CD4-positive, alpha-beta T cell (primary cell): Measurements from ENCODE around the gene ELAVL1. TPM values are rescaled to one million over a fixed set of nuclear protein-coding genes. Genes with fewer than 3 reads are reported as not detected.

Source experiments
- ATAC-seq: fragments of 200-7000 bp; cut with Tn5 transposase; one replicate; pipeline ENCODE4 v1.10.0; 2022; ENCODE audit warnings: mild to moderate bottlenecking; ENCODE audit not compliant: poor library complexity
- CTCF ChIA-PET: fragments of 350-600 bp; sonication (Branson Sonifier 250); formaldehyde crosslinking; loops from one replicate; lab custom pipeline; 2021; ENCODE audit warnings: antibody characterized with exemption, inconsistent platforms; lab: Charles Lee
- POLR2A ChIA-PET: fragments of 350-600 bp; sonication (Branson Sonifier 250); formaldehyde crosslinking; loops from one replicate; lab custom pipeline; 2021; ENCODE audit warnings: antibody characterized with exemption, inconsistent platforms; lab: Charles Lee
- DNase-seq, 14 experiments: peaks; one replicate each; pipeline ENCODE4 v3.0.0-alpha.2; 2013 to 2020; ENCODE audit warnings: mixed read lengths in 2 of 14
- H3K27ac ChIP-seq, 2 donors: one replicate each; pipeline versions ENCODE4 v1.5.1 to v1.7.0; 2013; ENCODE audit warnings: low read length in 2 of 2, low read depth in 1 of 2, mild to moderate bottlenecking in 1 of 2
- H3K27me3 ChIP-seq, 2 experiments: 1 replicate in 1 of 2; 2 replicates in 1 of 2; pipeline versions ENCODE4 v1.6.1 to v1.7.0; 2013; ENCODE audit warnings: low read length in 2 of 2, control low read depth in 1 of 2, mild to moderate bottlenecking in 1 of 2, moderate library complexity in 1 of 2; ENCODE audit not compliant: insufficient read depth in 2 of 2, control insufficient read depth in 1 of 2
- H3K36me3 ChIP-seq: one replicate; pipeline ENCODE4 v1.6.1; 2013; ENCODE audit warnings: low read length, control low read depth; ENCODE audit not compliant: insufficient read depth
- H3K4me1 ChIP-seq: one replicate; pipeline ENCODE4 v1.6.1; 2013; ENCODE audit warnings: low read length, control low read depth; ENCODE audit not compliant: insufficient read depth
- H3K4me3 ChIP-seq: one replicate; pipeline ENCODE4 v1.5.1; 2013; ENCODE audit warnings: mild to moderate bottlenecking, low read length, moderate library complexity
- H3K9me3 ChIP-seq, 2 experiments: 1 replicate in 1 of 2; 2 replicates in 1 of 2; pipeline versions ENCODE4 v1.6.1 to v1.7.0; 2013; ENCODE audit warnings: low read length in 2 of 2, mild to moderate bottlenecking in 2 of 2, control low read depth in 1 of 2, moderate library complexity in 1 of 2; ENCODE audit not compliant: control insufficient read depth in 1 of 2, insufficient read depth in 1 of 2
- H3K27ac Mint-ChIP-seq: one replicate; pipeline ENCODE4 v1.8.0; 2020; ENCODE audit warnings: mixed read lengths
- H3K27me3 Mint-ChIP-seq: one replicate; pipeline ENCODE4 v1.8.0; 2021; ENCODE audit warnings: mixed read lengths
- H3K36me3 Mint-ChIP-seq: one replicate; pipeline ENCODE4 v1.8.0; 2021; ENCODE audit warnings: low read depth, mixed read lengths
- H3K4me1 Mint-ChIP-seq: one replicate; pipeline ENCODE4 v1.8.0; 2021; ENCODE audit warnings: low read depth, mixed read lengths
- H3K4me3 Mint-ChIP-seq: one replicate; pipeline ENCODE4 v1.8.0; 2020; ENCODE audit warnings: mild to moderate bottlenecking, mixed read lengths
- H3K9me3 Mint-ChIP-seq: one replicate; pipeline ENCODE4 v1.8.0; 2020; ENCODE audit warnings: mixed read lengths
- intact Hi-C, 2 experiments: fragments of 100-400 bp; cut with DNase I in 1 of 2; cut with micrococcal nuclease in 1 of 2; formaldehyde crosslinking; loops; one replicate each; pipeline versions ENCODE4 v1.15.1 to v1.9.0; 2023 to 2025; cut with DNase I, micrococcal nuclease
- total RNA-seq, 174 experiments: library from RNA in 2 of 174; stranded (reverse) in 2 of 174; gene quantifications; one replicate each; pipeline ENCODE4 v1.2.3 and lab custom pipeline; 2021 to 2026
- TF ChIP-seq, protein P1 (sequence below): fragments of 200-600 bp; IDR thresholded peaks from one replicate; pipeline ENCODE4 v1.8.0; 2022; ENCODE audit warnings: antibody characterized with exemption, mild to moderate bottlenecking

The ELAVL1 gene
- total RNA-seq, 2 experiments from 2014 or later: 17.1 to 20.8 TPM

DNA sequence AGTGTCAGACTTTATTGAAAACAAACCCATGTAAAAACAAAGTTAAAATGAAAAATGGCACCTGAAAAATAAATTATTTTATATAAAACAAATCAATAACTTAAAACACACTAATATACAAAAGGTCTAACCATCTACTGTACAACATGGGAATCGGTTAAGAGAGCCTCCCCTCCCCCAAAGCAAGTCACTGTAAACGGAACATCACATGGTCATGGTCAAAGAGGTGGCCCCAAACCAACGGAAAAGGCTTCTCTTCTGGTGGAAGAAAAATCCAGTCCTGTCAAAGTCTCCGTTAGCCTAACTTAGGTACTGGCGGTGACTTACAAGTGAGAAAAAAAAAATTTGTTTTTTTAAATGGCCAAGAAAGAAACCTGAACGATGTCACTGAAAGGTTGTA, 46.2 kb downstream of the ELAVL1 start:
- Histone ChIP-seq H3K27ac (no peak overlapping the region), H3K4me3 (no peak overlapping the region), H3K9me3 (no peaks in the 10 kb centered on the region), H3K27me3 (no peaks in the 10 kb centered on the region), H3K36me3 (peaks cover 35% of the 10 kb centered on the region), H3K4me1 (no peaks in the 10 kb centered on the region)
- TF ChIP-seq, protein P1, sequence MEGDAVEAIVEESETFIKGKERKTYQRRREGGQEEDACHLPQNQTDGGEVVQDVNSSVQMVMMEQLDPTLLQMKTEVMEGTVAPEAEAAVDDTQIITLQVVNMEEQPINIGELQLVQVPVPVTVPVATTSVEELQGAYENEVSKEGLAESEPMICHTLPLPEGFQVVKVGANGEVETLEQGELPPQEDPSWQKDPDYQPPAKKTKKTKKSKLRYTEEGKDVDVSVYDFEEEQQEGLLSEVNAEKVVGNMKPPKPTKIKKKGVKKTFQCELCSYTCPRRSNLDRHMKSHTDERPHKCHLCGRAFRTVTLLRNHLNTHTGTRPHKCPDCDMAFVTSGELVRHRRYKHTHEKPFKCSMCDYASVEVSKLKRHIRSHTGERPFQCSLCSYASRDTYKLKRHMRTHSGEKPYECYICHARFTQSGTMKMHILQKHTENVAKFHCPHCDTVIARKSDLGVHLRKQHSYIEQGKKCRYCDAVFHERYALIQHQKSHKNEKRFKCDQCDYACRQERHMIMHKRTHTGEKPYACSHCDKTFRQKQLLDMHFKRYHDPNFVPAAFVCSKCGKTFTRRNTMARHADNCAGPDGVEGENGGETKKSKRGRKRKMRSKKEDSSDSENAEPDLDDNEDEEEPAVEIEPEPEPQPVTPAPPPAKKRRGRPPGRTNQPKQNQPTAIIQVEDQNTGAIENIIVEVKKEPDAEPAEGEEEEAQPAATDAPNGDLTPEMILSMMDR: no peak
- ATAC-seq: no peak
- ChIA-PET POLR2A (interaction anchor here (0.6 kb wide), 1 partner anchor 77 kb away, joined by 7 read pairs; no protein-coding TSS in a partner anchor), CTCF (interaction anchor here (1.7 kb wide), 1 partner anchor 12 kb away, joined by 5 read pairs; no protein-coding TSS in a partner anchor)
- intact Hi-C loops: no loop called here
- H3K27me3 Mint-ChIP-seq: no peaks in the 10 kb centered on the region
- no peaks in the 10 kb centered on the region for H3K4me1 Mint-ChIP-seq
- H3K36me3 Mint-ChIP-seq: peaks cover 27% of the 10 kb centered on the region
- no peak for DNase-seq
- H3K27ac Mint-ChIP-seq: no peak overlapping the region
- H3K4me3 Mint-ChIP-seq: no peak overlapping the region
- no peaks in the 10 kb centered on the region for H3K9me3 Mint-ChIP-seq

DNA sequence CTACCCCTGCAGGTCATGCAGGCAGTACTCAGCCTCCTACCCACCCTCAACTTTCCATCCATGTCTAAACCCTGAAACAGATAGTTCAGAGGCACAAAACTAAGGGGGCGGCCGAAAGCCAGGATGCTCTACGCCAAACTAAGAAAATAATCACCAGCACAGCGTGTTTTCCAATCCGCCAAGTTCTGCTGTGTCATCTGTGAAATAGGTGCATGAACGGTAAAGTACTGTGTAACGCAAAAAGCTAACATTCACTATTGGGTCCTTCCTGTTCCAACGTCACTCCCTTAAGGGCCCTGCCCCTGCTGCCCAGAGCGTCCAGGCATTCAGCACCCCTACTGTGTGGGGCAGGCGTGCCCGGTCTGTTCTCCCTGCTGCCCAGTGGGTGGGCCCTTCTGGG, 49.7 kb downstream of the ELAVL1 start:
- no peaks in the 10 kb centered on the region for H3K9me3 Mint-ChIP-seq
- intact Hi-C loops: no loop called here
- TF ChIP-seq, protein P1: no peak
- H3K27ac Mint-ChIP-seq: no peak overlapping the region
- H3K27ac ChIP-seq: no peak overlapping the region
- POLR2A ChIA-PET: no interaction called here
- H3K4me3 Mint-ChIP-seq: no peak overlapping the region
- no peak for ATAC-seq
- CTCF ChIA-PET: no interaction called here
- H3K27me3 ChIP-seq: no peaks in the 10 kb centered on the region
- H3K4me1 ChIP-seq: no peaks in the 10 kb centered on the region
- H3K4me3 ChIP-seq: no peak overlapping the region
- no peaks in the 10 kb centered on the region for H3K9me3 ChIP-seq
- DNase-seq: no peak
- no peaks in the 10 kb centered on the region for H3K27me3 Mint-ChIP-seq
- peaks cover 10% of the 10 kb centered on the region for H3K36me3 ChIP-seq
- peaks cover 6% of the 10 kb centered on the region for H3K36me3 Mint-ChIP-seq
- no peaks in the 10 kb centered on the region for H3K4me1 Mint-ChIP-seq

DNA sequence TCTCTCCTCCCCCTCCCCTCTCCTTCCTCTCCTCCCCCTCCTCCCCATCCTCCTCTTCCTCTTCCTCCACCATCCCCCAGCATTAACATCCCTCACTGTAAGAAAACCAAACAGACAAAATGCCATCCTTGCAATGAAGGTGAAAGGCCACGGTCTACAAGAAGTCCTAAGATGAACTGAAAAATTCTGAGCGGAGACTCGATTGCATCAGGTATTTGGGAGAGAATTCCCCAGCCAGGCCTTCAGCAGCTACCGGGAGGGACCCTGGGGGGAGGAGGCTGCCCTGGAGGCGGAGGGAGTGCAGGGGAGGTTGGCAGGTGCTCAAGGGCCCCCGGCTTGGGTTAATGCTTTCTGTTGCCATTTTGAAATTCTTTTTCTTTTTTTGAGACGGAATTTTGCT, 51.9 kb downstream of the ELAVL1 start:
- Histone ChIP-seq H3K27ac (no peak overlapping the region), H3K4me3 (no peak overlapping the region), H3K36me3 (no peaks in the 10 kb centered on the region), H3K9me3 (no peaks in the 10 kb centered on the region), H3K4me1 (no peaks in the 10 kb centered on the region), H3K27me3 (no peaks in the 10 kb centered on the region)
- H3K27me3 Mint-ChIP-seq: no peaks in the 10 kb centered on the region
- DNase-seq (no peak), ATAC-seq (no peak)
- H3K27ac Mint-ChIP-seq: no peak overlapping the region
- no peaks in the 10 kb centered on the region for H3K36me3 Mint-ChIP-seq
- no peak overlapping the region for H3K4me3 Mint-ChIP-seq
- H3K9me3 Mint-ChIP-seq: no peaks in the 10 kb centered on the region
- H3K4me1 Mint-ChIP-seq: no peaks in the 10 kb centered on the region
- TF ChIP-seq, protein P1: no peak
- ChIA-PET POLR2A (no interaction called here), CTCF (no interaction called here)
- intact Hi-C loops: no loop called here
